PC-9 (cell line): ENCODE results near the gene PRKCA.

Source experiments
- CTCF ChIP-seq: fragments of 200-600 bp; sonication (generic); conservative IDR thresholded peaks from 2 replicates; pipeline ENCODE4 v1.6.1; 2017; ENCODE audit warnings: mixed run types, antibody characterized with exemption, mild to moderate bottlenecking, moderate library complexity
- EZH2 ChIP-seq: fragments of 200-600 bp; sonication (generic); IDR thresholded peaks from 2 replicates; pipeline ENCODE4 v1.8.0; 2017; ENCODE audit warnings: antibody characterized with exemption, low read depth

GRCh38 chr17:66833201-66833600 lies 530.8 kb downstream of the PRKCA start:
- no peak for TF ChIP-seq CTCF
- no peak for TF ChIP-seq EZH2
